ENCODE results near the gene GABPB1.

Gene GABPB1

DNA sequence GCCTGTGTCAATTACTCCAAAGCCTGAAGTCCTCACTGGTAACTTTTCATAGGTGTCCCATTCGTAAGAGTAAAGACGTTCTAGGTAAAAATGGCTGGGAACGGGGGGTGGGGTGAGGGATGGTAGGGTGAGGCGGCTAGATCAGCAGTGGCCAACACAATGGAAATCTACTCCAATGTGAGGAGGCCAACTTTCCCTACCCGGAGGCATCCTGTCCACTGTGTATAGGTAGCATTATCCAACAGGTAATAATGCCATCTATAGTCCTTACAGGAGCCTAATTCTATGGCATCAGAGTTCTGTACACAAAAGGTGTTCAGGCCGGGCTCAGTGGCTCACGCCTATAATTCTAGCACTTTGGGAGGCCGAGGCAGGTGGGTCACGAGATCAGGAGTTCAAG lies 118.6 kb downstream of the GABPB1 start:
- DNase-seq, result no peak

DNA sequence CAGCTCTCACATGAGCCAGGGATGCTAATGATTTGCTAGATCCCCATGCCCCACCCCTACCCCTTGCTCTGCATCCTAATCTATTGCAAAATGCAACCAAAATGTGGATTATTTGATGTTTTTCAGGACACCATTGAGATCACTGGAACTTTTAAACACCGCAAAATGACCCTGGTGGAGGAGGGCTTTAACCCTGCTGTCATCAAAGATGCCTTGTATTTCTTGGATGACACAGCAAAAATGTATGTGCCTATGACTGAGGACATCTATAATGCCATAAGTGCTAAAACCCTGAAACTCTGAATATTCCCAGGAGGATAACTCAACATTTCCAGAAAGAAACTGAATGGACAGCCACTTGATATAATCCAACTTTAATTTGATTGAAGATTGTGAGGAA lies 119.2 kb downstream of the GABPB1 start:
- DNase-seq, result no peak

DNA sequence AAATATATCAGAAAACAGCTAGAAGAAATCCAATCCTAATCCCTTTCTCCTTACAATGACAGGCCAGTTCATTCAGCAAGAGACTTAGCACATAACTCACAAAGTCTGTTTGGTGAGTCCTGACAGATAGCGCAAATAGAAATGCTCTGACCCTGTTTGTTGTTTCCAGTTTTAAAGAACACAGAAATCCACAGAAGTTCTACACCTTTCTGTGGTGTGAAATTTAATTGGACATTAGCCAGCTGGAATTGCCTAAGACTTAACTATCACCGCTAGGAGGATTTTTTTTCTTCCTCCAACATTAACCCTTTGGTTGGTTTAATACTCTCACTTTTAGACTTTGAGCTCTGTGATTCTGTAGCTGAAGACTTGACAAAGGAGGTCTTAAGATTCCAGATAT lies 120.2 kb downstream of the GABPB1 start:
- no peak for DNase-seq

DNA sequence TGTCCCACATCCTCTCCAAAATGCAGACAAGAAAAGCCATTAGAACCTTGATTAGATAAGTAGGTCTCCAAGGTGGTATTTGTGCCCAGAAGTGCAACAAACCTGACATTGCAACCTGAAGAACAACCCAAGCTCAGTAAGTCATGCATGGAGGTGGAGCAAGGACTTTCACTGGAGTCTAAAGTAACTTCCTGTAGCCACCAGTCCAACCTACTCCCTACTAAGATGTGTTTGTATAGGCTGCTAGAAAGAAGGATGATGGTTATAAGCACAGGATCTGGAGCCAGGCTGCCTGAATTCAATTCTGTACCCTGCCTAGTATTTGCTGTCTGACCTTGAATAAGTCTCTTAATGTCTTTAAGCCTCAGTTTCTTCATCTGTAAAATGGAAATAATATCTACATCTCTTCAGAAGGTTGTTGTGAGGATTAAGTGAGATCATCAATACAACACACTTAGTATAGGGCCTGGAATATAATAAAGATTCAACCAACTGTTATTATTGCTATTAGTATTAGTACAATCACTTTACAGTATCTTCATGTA lies 121.7 kb downstream of the GABPB1 start:
- no peak for DNase-seq

DNA sequence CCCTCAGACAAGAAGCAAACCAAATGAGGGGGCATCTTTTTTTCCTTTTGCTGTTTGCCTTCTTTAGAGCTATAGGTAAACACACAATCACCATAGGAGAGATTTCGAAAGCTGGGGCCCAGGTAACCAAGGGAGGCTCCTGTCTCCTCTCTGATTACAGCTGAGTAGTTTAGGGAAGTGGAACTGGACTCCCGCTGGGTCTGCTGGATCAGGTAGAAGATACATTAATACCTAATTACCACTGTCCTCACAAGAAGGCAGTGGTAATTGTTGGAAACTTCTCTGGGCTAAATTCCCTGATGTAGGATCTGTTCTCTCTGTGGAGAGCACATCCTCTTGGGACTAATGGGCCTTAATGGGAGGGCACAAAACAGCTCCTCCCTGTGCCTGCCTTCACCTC lies 122.2 kb downstream of the GABPB1 start:
- no peak for DNase-seq

DNA sequence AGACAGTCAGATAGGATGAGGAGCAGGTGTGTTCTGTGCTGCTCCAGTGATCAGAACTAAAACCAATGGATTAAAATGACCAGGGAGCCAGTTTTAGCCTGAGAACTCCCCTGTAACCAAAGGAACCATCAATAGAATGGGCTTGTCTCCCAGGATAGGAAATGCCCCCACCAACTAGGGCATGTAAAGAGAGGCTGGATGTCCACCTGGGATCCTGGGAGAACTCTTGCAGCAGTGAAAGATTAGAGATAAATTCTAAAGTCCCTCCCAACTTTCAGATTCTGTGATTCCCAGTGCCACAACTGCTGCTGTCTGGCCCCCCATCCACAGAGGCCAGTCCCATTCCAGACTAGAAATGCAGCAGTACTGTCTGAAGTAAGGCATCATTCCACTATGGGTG lies 123.2 kb downstream of the GABPB1 start:
- no peak for DNase-seq

DNA sequence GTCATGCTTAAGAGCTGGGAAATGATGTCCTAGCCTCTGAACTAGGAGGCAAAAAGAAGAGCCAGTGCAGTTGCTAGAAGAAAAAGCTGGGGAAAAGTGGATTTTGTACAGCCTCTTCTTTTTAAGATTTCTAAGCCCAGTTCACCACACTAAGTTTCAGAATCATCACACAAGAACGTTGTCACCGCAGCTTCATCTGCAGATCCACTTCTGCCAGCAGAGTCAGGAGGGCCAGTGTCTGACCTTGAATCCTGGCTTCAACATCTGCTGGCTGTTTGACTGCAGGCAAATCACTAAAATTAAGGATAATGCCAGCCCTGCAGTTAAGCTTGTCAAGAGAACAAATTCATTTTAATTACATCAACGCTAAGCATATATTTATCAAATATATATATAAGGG lies 125.7 kb downstream of the GABPB1 start:
- DNase-seq, result no peak

DNA sequence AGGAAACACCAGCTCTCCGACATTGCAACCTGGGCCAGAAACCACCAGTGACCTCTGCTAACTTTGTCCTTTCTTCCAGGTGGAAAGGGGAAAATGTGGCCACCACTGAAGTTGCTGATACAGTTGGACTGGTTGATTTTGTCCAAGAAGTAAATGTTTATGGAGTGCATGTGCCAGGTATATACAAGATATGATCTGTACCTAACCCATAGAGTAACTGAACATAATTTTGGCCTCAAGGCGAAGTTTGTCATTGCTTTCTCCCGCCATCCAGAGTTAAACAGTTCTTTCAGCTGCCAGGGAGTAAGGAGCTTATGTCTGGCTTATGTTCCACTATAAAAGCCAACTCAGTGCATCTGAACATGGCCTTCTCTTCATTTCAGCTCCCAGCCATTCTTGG lies 126.1 kb downstream of the GABPB1 start:
- DNase-seq, result no peak

DNA sequence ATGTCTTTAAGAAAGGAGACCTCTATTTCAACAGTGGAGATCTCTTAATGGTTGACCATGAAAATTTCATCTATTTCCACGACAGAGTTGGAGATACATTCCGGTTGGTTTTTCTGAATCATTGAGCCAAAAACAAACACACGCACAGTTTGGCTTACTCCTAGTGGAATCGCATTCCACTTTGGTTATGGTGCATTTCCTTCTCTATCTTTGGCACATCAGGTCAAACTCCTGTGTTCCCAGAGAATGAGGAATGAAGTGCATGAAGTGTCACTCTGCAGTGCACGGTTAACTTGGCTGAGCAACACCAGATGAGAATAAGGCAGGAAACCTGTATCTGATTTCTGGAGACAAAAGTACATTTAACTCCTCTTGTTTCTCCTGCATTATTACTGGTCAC lies 127.9 kb downstream of the GABPB1 start:
- no peak for DNase-seq

DNA sequence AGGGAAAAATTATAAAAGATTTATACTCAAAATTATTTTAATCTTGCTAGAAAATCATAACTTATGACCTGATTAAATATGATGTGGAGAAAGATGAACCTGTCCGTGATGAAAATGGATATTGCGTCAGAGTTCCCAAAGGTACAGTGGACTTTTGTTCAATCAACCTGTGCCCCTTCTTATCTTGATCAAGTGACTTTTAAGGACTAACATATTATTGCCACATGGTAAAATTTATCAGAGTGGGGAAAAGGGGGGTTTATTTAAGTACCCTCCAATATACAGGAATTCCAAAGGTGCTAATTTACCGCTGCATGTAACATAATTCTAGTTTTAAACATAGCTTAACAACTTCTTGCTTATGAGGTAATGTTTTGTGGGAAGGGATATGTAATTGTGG lies 129.1 kb downstream of the GABPB1 start:
- no peak for DNase-seq

All from cortex of kidney (tissue), 1 donor.